A673 (cell line): ENCODE results near the gene GABRG3. TPM values are rescaled to one million over a fixed set of nuclear protein-coding genes. Genes with fewer than 3 reads are reported as not detected.

Experiments
- BruUV-seq: library from RNA; stranded (reverse); fragments of 400-500 nt; replicated peaks from 2 replicates; lab custom pipeline; 2021; lab: Mats Ljungman, UMichigan
- CTCF ChIA-PET: fragments of 300-600 bp; sonication (Branson Sonifier 250); formaldehyde crosslinking; loops from one replicate; lab custom pipeline; 2022; ENCODE audit warnings: antibody characterized with exemption; lab: Charles Lee
- POLR2A ChIA-PET: fragments of 300-600 bp; sonication (Branson Sonifier 250); formaldehyde crosslinking; loops from one replicate; lab custom pipeline; 2022; ENCODE audit warnings: antibody characterized with exemption; ENCODE audit not compliant: low non-redundant PET; lab: Charles Lee
- DNase-seq: peaks from one replicate; pipeline ENCODE4 v3.0.0-alpha.2; 2015; ENCODE audit warnings: low spot score
- H3K27ac ChIP-seq: fragments of 200-600 bp; sonication (generic); 2 replicates; pipeline ENCODE4 v1.5.1; 2016; ENCODE audit warnings: mixed run types, low read depth, mild to moderate bottlenecking, mixed read lengths, antibody characterized with exemption, low read length; ENCODE audit not compliant: poor library complexity, severe bottlenecking
- H3K27me3 ChIP-seq: fragments of 200-600 bp; sonication (generic); replicated peaks from 2 replicates; pipeline ENCODE4 v1.6.1; 2017; ENCODE audit warnings: mixed run types, low read depth, mild to moderate bottlenecking, mixed read lengths, antibody characterized with exemption, low read length; ENCODE audit not compliant: insufficient read depth, poor library complexity
- H3K36me3 ChIP-seq: fragments of 200-600 bp; sonication (generic); 2 replicates; pipeline ENCODE4 v1.6.1; 2016; ENCODE audit warnings: mixed run types, mild to moderate bottlenecking, mixed read lengths, antibody characterized with exemption, low read length; ENCODE audit not compliant: insufficient read depth, poor library complexity, severe bottlenecking
- H3K4me1 ChIP-seq: fragments of 200-600 bp; sonication (generic); 2 replicates; pipeline ENCODE4 v1.6.1; 2017; ENCODE audit warnings: mixed run types, mild to moderate bottlenecking, mixed read lengths, antibody characterized with exemption, low read length; ENCODE audit not compliant: insufficient read depth, poor library complexity, severe bottlenecking
- H3K4me3 ChIP-seq: fragments of 200-600 bp; sonication (generic); 2 replicates; pipeline ENCODE4 v1.5.1; 2016; ENCODE audit warnings: low read depth, mixed run types, mild to moderate bottlenecking, mixed read lengths, low read length; ENCODE audit not compliant: poor library complexity, severe bottlenecking
- H3K9me3 ChIP-seq: fragments of 200-600 bp; sonication (generic); 2 replicates; pipeline ENCODE4 v1.6.1; 2016; ENCODE audit warnings: mixed run types, low read depth, mild to moderate bottlenecking, mixed read lengths, antibody characterized with exemption, low read length; ENCODE audit not compliant: poor library complexity, severe bottlenecking
- CTCF ChIP-seq: fragments of 300-800, 200-600 bp; sonication (generic); conservative IDR thresholded peaks from 2 replicates; pipeline ENCODE4 v1.5.1; 2017; ENCODE audit warnings: low read depth, mild to moderate bottlenecking, antibody characterized with exemption, low read length, moderate library complexity, mixed read lengths
- EZH2 ChIP-seq: fragments of 200-600 bp; sonication (generic); IDR thresholded peaks from 2 replicates; pipeline ENCODE4 v1.6.1; 2017; ENCODE audit warnings: borderline replicate concordance, low read depth, mild to moderate bottlenecking, mixed read lengths, antibody characterized with exemption, low read length; ENCODE audit not compliant: poor library complexity, severe bottlenecking
- intact Hi-C: fragments of 100-400 bp; cut with micrococcal nuclease; formaldehyde crosslinking; loops from one replicate; pipeline ENCODE4 v1.10.0; 2022; ENCODE audit not compliant: unreplicated experiment
- total RNA-seq: library from RNA; stranded (reverse); gene quantifications from 2 replicates; pipeline ENCODE4 v1.2.3, GENCODE V29; 2021

GABRG3 gene
- total RNA-seq, 1 experiment from 2014 or later: not detected

- CTCF ChIA-PET: no interaction called here
- H3K9me3 ChIP-seq: peaks cover 38% of the 10 kb centered on the region
- intact Hi-C loops: no loop called here
- H3K27ac ChIP-seq: no peak overlapping the region
- no peak overlapping the region for H3K4me3 ChIP-seq
- H3K4me1 ChIP-seq: no peaks in the 10 kb centered on the region
- BruUV-seq: no TSS peak
- H3K27me3 ChIP-seq: no peaks in the 10 kb centered on the region
- TF ChIP-seq CTCF: no peak
- no peak for TF ChIP-seq EZH2
- no peaks in the 10 kb centered on the region for H3K36me3 ChIP-seq
- POLR2A ChIA-PET: no interaction called here
- DNase-seq: no peak
These were observed 528.7 kb downstream of the GABRG3 start for GRCh38 chr15:27499719-27500118.

GRCh38 chr15:27500206-27500605, 529.2 kb downstream of the GABRG3 start:
- intact Hi-C loops: no loop called here
- DNase-seq: no peak
- TF ChIP-seq EZH2 (no peak), CTCF (no peak)
- BruUV-seq: no TSS peak
- CTCF ChIA-PET: no interaction called here
- POLR2A ChIA-PET: no interaction called here
- no peaks in the 10 kb centered on the region for H3K36me3 ChIP-seq
- no peak overlapping the region for H3K27ac ChIP-seq
- no peaks in the 10 kb centered on the region for H3K27me3 ChIP-seq
- H3K4me1 ChIP-seq: no peaks in the 10 kb centered on the region
- peaks cover 33% of the 10 kb centered on the region for H3K9me3 ChIP-seq
- H3K4me3 ChIP-seq: no peak overlapping the region

- Histone ChIP-seq H3K27ac (no peak overlapping the region), H3K36me3 (no peaks in the 10 kb centered on the region), H3K4me1 (no peaks in the 10 kb centered on the region), H3K4me3 (no peak overlapping the region), H3K9me3 (peaks cover 41% of the 10 kb centered on the region), H3K27me3 (no peaks in the 10 kb centered on the region)
- CTCF ChIA-PET: no interaction called here
- BruUV-seq: no TSS peak
- no peak for TF ChIP-seq EZH2
- no peak for TF ChIP-seq CTCF
- POLR2A ChIA-PET: no interaction called here
- intact Hi-C loops: no loop called here
- no peak for DNase-seq
These were observed 535.8 kb downstream of the GABRG3 start for GRCh38 chr15:27506752-27507151.
